Measurements from ENCODE around the gene GHR. TPM values are rescaled to one million over a fixed set of nuclear protein-coding genes. Genes with fewer than 3 reads are reported as not detected.
A peak's percentile ranks its signal among the peaks of the same experiment; 100 is the strongest.

The GHR gene
- total RNA-seq, 4 donors from 2014 or later = 38.9 to 105 (median 74.8) TPM

DNA sequence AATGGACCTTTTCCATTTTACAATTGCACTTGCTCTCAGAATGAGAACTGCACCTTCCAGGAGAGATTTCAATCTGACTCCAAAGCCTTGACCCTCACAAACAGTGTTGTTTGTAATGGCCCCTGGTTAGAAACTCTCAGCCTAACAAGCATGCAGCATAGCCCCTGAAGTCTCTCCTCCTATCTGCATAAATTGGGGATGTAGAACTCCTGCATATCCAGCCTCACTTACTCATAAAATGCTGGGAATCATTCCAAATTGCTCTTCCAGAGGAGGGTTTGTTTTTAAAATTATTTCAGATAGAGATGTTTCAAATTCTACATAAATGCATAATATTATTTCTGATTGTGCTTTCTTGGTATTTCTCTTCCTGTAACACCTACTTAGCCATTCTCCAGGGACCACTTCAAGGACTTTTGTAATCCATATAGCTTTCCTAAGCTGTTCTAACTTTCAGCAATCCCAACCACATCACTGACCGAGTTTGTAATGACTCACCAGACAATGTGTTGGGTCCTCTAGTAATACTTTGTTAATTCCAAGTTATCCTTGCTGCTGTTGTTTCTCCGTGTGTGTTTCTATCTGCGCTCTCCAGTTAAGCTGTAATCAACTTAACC lies 189.6 kb downstream of the GHR start:
- H3K36me3 ChIP-seq = no peaks in the 10 kb centered on the region
- H3K9me3 ChIP-seq = no peaks in the 10 kb centered on the region
- TF ChIP-seq POLR2A (IDR thresholded peaks at IDR 0.05) = no peak
- TF ChIP-seq, protein P1, sequence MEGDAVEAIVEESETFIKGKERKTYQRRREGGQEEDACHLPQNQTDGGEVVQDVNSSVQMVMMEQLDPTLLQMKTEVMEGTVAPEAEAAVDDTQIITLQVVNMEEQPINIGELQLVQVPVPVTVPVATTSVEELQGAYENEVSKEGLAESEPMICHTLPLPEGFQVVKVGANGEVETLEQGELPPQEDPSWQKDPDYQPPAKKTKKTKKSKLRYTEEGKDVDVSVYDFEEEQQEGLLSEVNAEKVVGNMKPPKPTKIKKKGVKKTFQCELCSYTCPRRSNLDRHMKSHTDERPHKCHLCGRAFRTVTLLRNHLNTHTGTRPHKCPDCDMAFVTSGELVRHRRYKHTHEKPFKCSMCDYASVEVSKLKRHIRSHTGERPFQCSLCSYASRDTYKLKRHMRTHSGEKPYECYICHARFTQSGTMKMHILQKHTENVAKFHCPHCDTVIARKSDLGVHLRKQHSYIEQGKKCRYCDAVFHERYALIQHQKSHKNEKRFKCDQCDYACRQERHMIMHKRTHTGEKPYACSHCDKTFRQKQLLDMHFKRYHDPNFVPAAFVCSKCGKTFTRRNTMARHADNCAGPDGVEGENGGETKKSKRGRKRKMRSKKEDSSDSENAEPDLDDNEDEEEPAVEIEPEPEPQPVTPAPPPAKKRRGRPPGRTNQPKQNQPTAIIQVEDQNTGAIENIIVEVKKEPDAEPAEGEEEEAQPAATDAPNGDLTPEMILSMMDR (IDR thresholded peaks at IDR 0.05 in 4 of 5, conservative IDR thresholded peaks at IDR 0.05 in 1 of 5) = no peak
- no peak overlapping the region for H3K4me3 ChIP-seq
- H3K27me3 ChIP-seq = no peaks in the 10 kb centered on the region
- H3K27ac ChIP-seq = no peak overlapping the region
- peak; percentile 43 for ATAC-seq
- DNase-seq = no peak
- intact Hi-C loops (cut with DNase I; ENCODE audit: low total_unique reads) = no loop called here
- in situ Hi-C loops (cut with MboI; ENCODE audit: low sequenced_read_pairs in 4 of 4) = no loop called here
- H3K4me1 ChIP-seq = peaks cover 52 to 68% of the 10 kb centered on the region in 2 donors

DNA sequence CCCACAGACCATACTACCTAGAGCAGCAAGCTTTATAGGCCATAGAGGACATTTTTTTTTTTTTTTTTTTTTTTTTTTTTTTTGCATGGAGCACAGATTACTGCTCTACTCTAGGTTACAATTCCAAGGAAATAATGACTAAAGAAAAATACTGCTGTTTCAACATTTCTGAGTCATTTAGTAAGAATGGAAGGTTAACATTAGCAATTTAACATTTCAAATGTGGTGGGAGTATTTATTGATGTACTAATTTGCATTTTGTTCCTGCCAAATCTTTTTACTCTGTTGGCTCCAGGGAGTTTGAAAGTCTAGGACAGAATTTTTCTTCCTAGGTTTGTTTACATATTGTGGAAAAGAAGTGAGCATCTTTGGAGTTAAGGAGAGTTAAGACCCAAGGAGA lies 191.3 kb downstream of the GHR start:
- intact Hi-C loops (cut with DNase I; ENCODE audit: low total_unique reads) = no loop called here
- Histone ChIP-seq H3K27ac (no peak overlapping the region), H3K4me1 (peaks cover 53 to 55% of the 10 kb centered on the region in 2 donors), H3K9me3 (no peaks in the 10 kb centered on the region), H3K4me3 (no peak overlapping the region), H3K36me3 (no peaks in the 10 kb centered on the region), H3K27me3 (no peaks in the 10 kb centered on the region)
- in situ Hi-C loops (cut with MboI; ENCODE audit: low sequenced_read_pairs in 4 of 4) = no loop called here
- no peak for TF ChIP-seq POLR2A (IDR thresholded peaks at IDR 0.05)
- TF ChIP-seq, protein P1 (IDR thresholded peaks at IDR 0.05 in 4 of 5, conservative IDR thresholded peaks at IDR 0.05 in 1 of 5) = no peak
- DNase-seq (no peak), ATAC-seq (no peak)

DNA sequence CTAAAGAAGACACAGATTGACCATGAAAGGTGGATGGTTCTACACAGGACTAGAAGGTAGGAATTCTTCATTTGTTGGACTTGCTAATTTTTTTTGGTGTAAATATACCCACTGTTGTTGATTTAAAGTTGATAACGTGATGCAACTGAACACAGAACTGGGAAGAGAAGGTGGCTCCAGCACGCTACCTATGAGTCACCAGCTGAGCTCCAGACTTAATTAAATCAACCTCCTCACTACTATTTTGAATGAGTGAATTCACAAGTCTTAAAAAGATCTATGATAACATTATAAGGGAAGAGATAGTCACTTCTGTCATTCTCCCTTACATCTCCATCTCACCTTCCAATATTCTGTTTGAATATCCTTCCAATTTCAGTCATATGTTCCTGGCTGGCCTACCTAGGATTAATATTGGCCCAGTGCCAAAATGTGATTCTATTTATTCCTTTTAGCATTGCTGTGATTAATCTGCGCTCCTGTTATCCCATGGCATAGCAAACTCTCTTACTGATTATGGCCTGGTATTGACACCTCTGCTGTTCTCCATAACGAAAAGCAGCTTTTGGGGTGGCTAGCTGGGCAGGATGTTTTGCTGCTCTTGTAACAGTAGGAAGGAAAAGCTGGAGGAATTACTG lies 197.5 kb downstream of the GHR start:
- Histone ChIP-seq H3K27ac (peak overlapping the region; percentile 32 to 83 (median 64)), H3K9me3 (no peaks in the 10 kb centered on the region), H3K36me3 (no peaks in the 10 kb centered on the region), H3K4me3 (no peak overlapping the region), H3K27me3 (no peaks in the 10 kb centered on the region), H3K4me1 (peaks cover 56 to 67% of the 10 kb centered on the region in 2 donors)
- ATAC-seq (peak; percentile 55 to 87), DNase-seq (no peak)
- TF ChIP-seq, protein P1 (IDR thresholded peaks at IDR 0.05 in 4 of 5, conservative IDR thresholded peaks at IDR 0.05 in 1 of 5) = no peak
- TF ChIP-seq POLR2A (IDR thresholded peaks at IDR 0.05) = no peak
- intact Hi-C loops (cut with DNase I; ENCODE audit: low total_unique reads) (no loop called here), in situ Hi-C loops (cut with MboI; ENCODE audit: low sequenced_read_pairs in 4 of 4) (no loop called here)

GRCh38 chr5:42621242-42621641 lies 198.0 kb downstream of the GHR start:
- H3K9me3 ChIP-seq = no peaks in the 10 kb centered on the region
- peak overlapping the region; percentile 32 to 83 (median 64) for H3K27ac ChIP-seq
- in situ Hi-C loops (cut with MboI; ENCODE audit: low sequenced_read_pairs in 4 of 4) = no loop called here
- DNase-seq (no peak), ATAC-seq (peak; percentile 26 to 56)
- H3K36me3 ChIP-seq = no peaks in the 10 kb centered on the region
- no peak for TF ChIP-seq POLR2A (IDR thresholded peaks at IDR 0.05)
- TF ChIP-seq, protein P1 (IDR thresholded peaks at IDR 0.05 in 4 of 5, conservative IDR thresholded peaks at IDR 0.05 in 1 of 5) = no peak
- H3K27me3 ChIP-seq = no peaks in the 10 kb centered on the region
- intact Hi-C loops (cut with DNase I; ENCODE audit: low total_unique reads) = no loop called here
- no peak overlapping the region for H3K4me3 ChIP-seq
- peaks cover 53 to 67% of the 10 kb centered on the region in 2 donors for H3K4me1 ChIP-seq
